ENCODE results near the gene GNB3. TPM values are rescaled to one million over a fixed set of nuclear protein-coding genes. Genes with fewer than 3 reads are reported as not detected.

Gene GNB3
- total and polyA plus RNA-seq, 4 donors: under 0.01 to 0.12 TPM; not detected in 2

DNA sequence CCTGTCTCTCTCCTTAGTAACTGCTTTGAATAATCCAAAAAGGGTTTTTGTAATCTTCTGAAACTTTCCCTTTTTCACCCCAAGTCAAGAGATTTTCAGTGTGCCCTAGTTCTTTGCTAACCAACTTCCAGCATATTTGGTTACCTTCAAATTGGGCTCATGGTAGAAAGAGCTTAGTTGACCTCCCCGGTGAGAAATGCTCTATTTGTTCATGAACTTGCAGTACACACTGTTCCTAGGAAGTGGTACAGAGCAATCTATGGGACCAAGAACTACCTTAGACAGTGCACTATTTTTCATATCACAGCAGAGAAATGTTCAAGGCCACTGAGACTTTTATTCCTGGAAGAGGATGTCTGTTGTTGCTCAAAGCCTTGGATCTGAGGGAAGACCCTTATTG lies 12.9 kb downstream of the GNB3 start:
- 39% methylated on average over 1 of the region's 1 CpG for WGBS
- Histone ChIP-seq H3K9me3 (ENCODE audit: control insufficient read depth in 4 of 4, low read length in 3 of 4) (no peaks in the 10 kb centered on the region), H3K9ac (ENCODE audit: low read depth in 1 of 2, low read length in 2 of 2) (no peak overlapping the region), H3K4me3 (ENCODE audit: low read depth in 1 of 3, low read length in 3 of 3) (no peak overlapping the region), H3K36me3 (ENCODE audit: control insufficient read depth in 4 of 4, insufficient read depth in 3 of 4, low read depth in 1 of 4, low read length in 3 of 4) (peaks cover 11 to 31% (median 22%) of the 10 kb centered on the region in 4 donors), H3K27ac (ENCODE audit: low read depth in 1 of 2, low read length in 2 of 2) (no peak overlapping the region), H3K4me1 (ENCODE audit: control insufficient read depth in 4 of 4, insufficient read depth in 4 of 4, low read length in 3 of 4) (peaks cover 7 to 23% (median 13%) of the 10 kb centered on the region in 4 donors), H3K27me3 (ENCODE audit: control insufficient read depth in 4 of 4, insufficient read depth in 4 of 4, low read length in 3 of 4) (no peaks in the 10 kb centered on the region)
- TF ChIP-seq TAF1 (conservative IDR thresholded peaks at IDR 0.05): no peak
- TF ChIP-seq, protein P1, sequence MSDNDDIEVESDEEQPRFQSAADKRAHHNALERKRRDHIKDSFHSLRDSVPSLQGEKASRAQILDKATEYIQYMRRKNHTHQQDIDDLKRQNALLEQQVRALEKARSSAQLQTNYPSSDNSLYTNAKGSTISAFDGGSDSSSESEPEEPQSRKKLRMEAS (IDR thresholded peaks at IDR 0.05): no peak
- no peak for TF ChIP-seq GABPA (IDR thresholded peaks at IDR 0.05 in 1 of 2, conservative IDR thresholded peaks at IDR 0.05 in 1 of 2)
- no peak for DNase-seq (ENCODE audit: low spot score)

- Histone ChIP-seq H3K9me3 (ENCODE audit: control insufficient read depth in 4 of 4, low read length in 3 of 4) (no peaks in the 10 kb centered on the region), H3K4me3 (ENCODE audit: low read depth in 1 of 3, low read length in 3 of 3) (no peak overlapping the region), H3K4me1 (ENCODE audit: control insufficient read depth in 4 of 4, insufficient read depth in 4 of 4, low read length in 3 of 4) (peaks cover 7 to 23% (median 13%) of the 10 kb centered on the region in 4 donors), H3K9ac (ENCODE audit: low read depth in 1 of 2, low read length in 2 of 2) (no peak overlapping the region), H3K27me3 (ENCODE audit: control insufficient read depth in 4 of 4, insufficient read depth in 4 of 4, low read length in 3 of 4) (no peaks in the 10 kb centered on the region), H3K36me3 (ENCODE audit: control insufficient read depth in 4 of 4, insufficient read depth in 3 of 4, low read depth in 1 of 4, low read length in 3 of 4) (peaks cover 11 to 35% (median 25%) of the 10 kb centered on the region in 4 donors), H3K27ac (ENCODE audit: low read depth in 1 of 2, low read length in 2 of 2) (no peak overlapping the region)
- TF ChIP-seq HNF4A (conservative IDR thresholded peaks at IDR 0.05): no peak
- no peak for TF ChIP-seq FOXA2 (IDR thresholded peaks at IDR 0.05)
- no peak for TF ChIP-seq NR2F2 (IDR thresholded peaks at IDR 0.05)
- no peak for TF ChIP-seq TAF1 (conservative IDR thresholded peaks at IDR 0.05)
- TF ChIP-seq, protein P1 (IDR thresholded peaks at IDR 0.05): no peak
- 59% methylated on average over 6 of the region's 6 CpGs for WGBS
- DNase-seq (ENCODE audit: low spot score): no peak
These were observed 13.3 kb downstream of the GNB3 start for GRCh38 chr12:6854036-6854435.

DNA sequence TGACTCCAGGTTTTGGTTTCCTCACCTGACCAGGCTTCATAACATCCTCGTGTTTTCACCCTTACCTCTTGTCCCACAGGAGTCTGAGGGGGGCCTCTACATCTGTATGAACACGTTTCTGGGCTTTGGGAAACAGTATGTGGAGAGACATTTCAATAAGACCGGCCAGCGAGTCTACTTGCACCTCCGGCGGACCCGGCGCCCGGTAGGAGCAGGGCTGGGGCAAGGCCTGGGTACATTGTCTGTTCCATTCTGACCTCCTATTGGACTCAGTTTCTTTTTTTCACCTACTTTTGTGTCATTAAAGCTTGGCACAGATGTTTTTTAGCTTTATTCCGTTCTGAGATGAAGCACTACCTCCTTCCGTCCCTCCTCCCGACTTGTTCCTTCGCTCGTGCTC lies 14.6 kb downstream of the GNB3 start:
- no peak for TF ChIP-seq FOXA2 (IDR thresholded peaks at IDR 0.05)
- TF ChIP-seq, protein P1 (IDR thresholded peaks at IDR 0.05): no peak
- no peak for TF ChIP-seq ZBTB33 (IDR thresholded peaks at IDR 0.05)
- TF ChIP-seq HNF4A (conservative IDR thresholded peaks at IDR 0.05): no peak
- no peak for TF ChIP-seq HNF4G (IDR thresholded peaks at IDR 0.05)
- TF ChIP-seq NR2F2 (IDR thresholded peaks at IDR 0.05): no peak
- 95% methylated on average over 14 of the region's 14 CpGs for WGBS
- peaks cover 7 to 23% (median 13%) of the 10 kb centered on the region in 4 donors for H3K4me1 ChIP-seq (ENCODE audit: control insufficient read depth in 4 of 4, insufficient read depth in 4 of 4, low read length in 3 of 4)
- DNase-seq (ENCODE audit: low spot score): no peak
- peaks cover 15 to 46% (median 30%) of the 10 kb centered on the region in 4 donors for H3K36me3 ChIP-seq (ENCODE audit: control insufficient read depth in 4 of 4, insufficient read depth in 3 of 4, low read depth in 1 of 4, low read length in 3 of 4)
- no peaks in the 10 kb centered on the region for H3K27me3 ChIP-seq (ENCODE audit: control insufficient read depth in 4 of 4, insufficient read depth in 4 of 4, low read length in 3 of 4)
- H3K9me3 ChIP-seq (ENCODE audit: control insufficient read depth in 4 of 4, low read length in 3 of 4): no peaks in the 10 kb centered on the region
- H3K27ac ChIP-seq (ENCODE audit: low read depth in 1 of 2, low read length in 2 of 2): no peak overlapping the region
- H3K9ac ChIP-seq (ENCODE audit: low read depth in 1 of 2, low read length in 2 of 2): no peak overlapping the region
- no peak overlapping the region for H3K4me3 ChIP-seq (ENCODE audit: low read depth in 1 of 3, low read length in 3 of 3)

GRCh38 chr12:6858799-6859198 lies 18.1 kb downstream of the GNB3 start:
- no peak overlapping the region for H3K9ac ChIP-seq (ENCODE audit: low read depth in 1 of 2, low read length in 2 of 2)
- no peak overlapping the region for H3K4me3 ChIP-seq (ENCODE audit: low read depth in 1 of 3, low read length in 3 of 3)
- peaks cover 18 to 71% (median 46%) of the 10 kb centered on the region in 4 donors for H3K36me3 ChIP-seq (ENCODE audit: control insufficient read depth in 4 of 4, insufficient read depth in 3 of 4, low read depth in 1 of 4, low read length in 3 of 4)
- peaks cover 0 to 3% (median 0%) of the 10 kb centered on the region in 4 donors for H3K4me1 ChIP-seq (ENCODE audit: control insufficient read depth in 4 of 4, insufficient read depth in 4 of 4, low read length in 3 of 4)
- TF ChIP-seq RXRA (IDR thresholded peaks at IDR 0.05) (no peak), ZBTB33 (IDR thresholded peaks at IDR 0.05) (no peak), SP1 (IDR thresholded peaks at IDR 0.05) (no peak), FOXA2 (IDR thresholded peaks at IDR 0.05) (no peak), TAF1 (conservative IDR thresholded peaks at IDR 0.05) (no peak), ATF3 (IDR thresholded peaks at IDR 0.05) (no peak), GABPA (IDR thresholded peaks at IDR 0.05 in 1 of 2, conservative IDR thresholded peaks at IDR 0.05 in 1 of 2) (no peak), EGR1 (IDR thresholded peaks at IDR 0.05; ENCODE audit: low read depth in 2 of 2) (no peak)
- TF ChIP-seq, protein P1 (IDR thresholded peaks at IDR 0.05): no peak
- H3K27me3 ChIP-seq (ENCODE audit: control insufficient read depth in 4 of 4, insufficient read depth in 4 of 4, low read length in 3 of 4): no peaks in the 10 kb centered on the region
- no peak overlapping the region for H3K27ac ChIP-seq (ENCODE audit: low read depth in 1 of 2, low read length in 2 of 2)
- no peaks in the 10 kb centered on the region for H3K9me3 ChIP-seq (ENCODE audit: control insufficient read depth in 4 of 4, low read length in 3 of 4)
- DNase-seq (ENCODE audit: low spot score): no peak
- WGBS: 98% methylated on average over 2 of the region's 2 CpGs
